HEK293T (cell line): ENCODE measurements around the gene CCDC57.
"Not testable (repeated sequence)": the region's sequence is repeated elsewhere in the genome, so short reads cannot be mapped to it uniquely, and the experiment has no call there.

ENCODE experiments used
- CTCF ChIA-PET: fragments of 350-600 bp; formaldehyde crosslinking; extraction: SDS; loops from one replicate; lab custom pipeline; 2021; ENCODE audit warnings: antibody characterized with exemption, inconsistent platforms; lab: Yijun Ruan, JAX
- POLR2A ChIA-PET: fragments of 350-600 bp; formaldehyde crosslinking; extraction: SDS; loops from one replicate; lab custom pipeline; 2020; ENCODE audit warnings: antibody characterized with exemption, inconsistent platforms; lab: Yijun Ruan, JAX
- DNase-seq: peaks from one replicate; pipeline ENCODE4 v3.0.0; 2012; ENCODE audit warnings: mixed read lengths; ENCODE audit errors: extremely low spot score
- ARNT ChIP-seq: fragments of 450-650 bp; IDR thresholded peaks from 2 replicates; pipeline ENCODE4 v1.6.1; 2017; ENCODE audit warnings: mild to moderate bottlenecking
- BHLHE40 ChIP-seq: fragments of 450-650 bp; IDR thresholded peaks from 2 replicates; pipeline ENCODE4 v1.6.1; 2016; ENCODE audit warnings: mild to moderate bottlenecking, moderate library complexity, borderline replicate concordance
- CTBP1 ChIP-seq: fragments of 450-650 bp; IDR thresholded peaks from 2 replicates; pipeline ENCODE4 v1.6.1; 2016; ENCODE audit warnings: borderline replicate concordance
- ELF4 ChIP-seq: fragments of 450-650 bp; IDR thresholded peaks from 2 replicates; pipeline ENCODE4 v1.6.1; 2017; ENCODE audit warnings: antibody characterized with exemption
- FOXA1 ChIP-seq: fragments of 450-650 bp; IDR thresholded peaks from 2 replicates; pipeline ENCODE4 v1.6.1; 2016; ENCODE audit warnings: mild to moderate bottlenecking
- FOXK2 ChIP-seq: fragments of 450-650 bp; IDR thresholded peaks from 2 replicates; pipeline ENCODE4 v1.6.1; 2016; ENCODE audit warnings: mild to moderate bottlenecking
- FOXM1 ChIP-seq: fragments of 450-650 bp; IDR thresholded peaks from 2 replicates; pipeline ENCODE4 v1.6.1; 2017; ENCODE audit warnings: mild to moderate bottlenecking, borderline replicate concordance
- HDGF ChIP-seq: fragments of 450-650 bp; IDR thresholded peaks from 2 replicates; pipeline ENCODE4 v1.6.1; 2017; ENCODE audit warnings: antibody characterized with exemption, borderline replicate concordance
- L3MBTL2 ChIP-seq: fragments of 450-650 bp; conservative IDR thresholded peaks from 2 replicates; pipeline ENCODE4 v1.6.1; 2016; ENCODE audit warnings: mild to moderate bottlenecking
- LEF1 ChIP-seq: fragments of 450-650 bp; IDR thresholded peaks from 2 replicates; pipeline ENCODE4 v1.6.1; 2017; ENCODE audit warnings: mild to moderate bottlenecking, borderline replicate concordance
- NFRKB ChIP-seq: fragments of 450-650 bp; IDR thresholded peaks from 2 replicates; pipeline ENCODE4 v1.6.1; 2016; ENCODE audit warnings: mild to moderate bottlenecking, moderate library complexity
- SP1 ChIP-seq: fragments of 450-650 bp; IDR thresholded peaks from 2 replicates; pipeline ENCODE4 v1.6.1; 2017
- TARDBP ChIP-seq: fragments of 450-650 bp; IDR thresholded peaks from 2 replicates; pipeline ENCODE4 v1.6.1; 2016
- ZNF384 ChIP-seq: fragments of 450-650 bp; IDR thresholded peaks from 2 replicates; pipeline ENCODE4 v1.6.1; 2016
- TF ChIP-seq, protein P1 (sequence below): fragments of 450-650 bp; IDR thresholded peaks from 2 replicates; pipeline ENCODE4 v1.6.1; 2016

CCDC57 gene

DNA sequence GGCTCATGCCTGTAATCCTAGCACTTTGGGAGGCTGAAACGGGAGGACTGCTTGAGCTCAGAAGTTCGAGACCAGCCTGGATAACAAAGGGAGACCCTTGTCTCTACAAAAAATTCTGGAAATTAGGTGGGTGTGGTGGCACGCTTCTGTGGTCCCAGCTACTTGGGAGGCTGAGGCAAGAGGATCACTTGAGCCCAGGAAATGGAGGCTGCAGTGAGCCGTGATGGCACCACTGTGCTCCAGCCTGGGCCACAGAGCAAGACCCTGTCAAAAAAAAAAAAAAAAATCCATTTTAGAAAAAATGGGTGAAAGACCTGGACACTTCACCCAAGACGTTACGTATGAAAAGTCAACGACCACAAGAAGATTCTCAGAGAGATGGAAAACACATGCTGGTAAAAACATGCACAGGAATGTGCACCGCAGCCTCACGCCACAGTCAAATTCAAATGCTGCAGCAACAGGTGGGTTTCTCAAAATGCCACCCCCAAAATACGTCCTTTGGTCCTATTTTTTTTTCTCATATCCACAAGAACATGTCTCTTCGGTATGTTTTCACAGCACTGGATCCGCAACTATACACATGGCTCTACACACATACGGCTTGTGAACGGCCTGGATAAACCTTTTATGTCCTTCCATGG is 43.7 kb upstream of the CCDC57 start:
- ChIA-PET POLR2A (no interaction called here), CTCF (interaction anchor here (1.3 kb wide), 1 partner anchor 20 kb away, joined by 3 read pairs; no protein-coding TSS in a partner anchor)
- DNase-seq, result no peak
- TF ChIP-seq BHLHE40 (no peak), CTBP1 (no peak), FOXA1 (no peak), NFRKB (no peak), FOXK2 (no peak), SP1 (no peak), L3MBTL2 (no peak)
- TF ChIP-seq, protein P1, sequence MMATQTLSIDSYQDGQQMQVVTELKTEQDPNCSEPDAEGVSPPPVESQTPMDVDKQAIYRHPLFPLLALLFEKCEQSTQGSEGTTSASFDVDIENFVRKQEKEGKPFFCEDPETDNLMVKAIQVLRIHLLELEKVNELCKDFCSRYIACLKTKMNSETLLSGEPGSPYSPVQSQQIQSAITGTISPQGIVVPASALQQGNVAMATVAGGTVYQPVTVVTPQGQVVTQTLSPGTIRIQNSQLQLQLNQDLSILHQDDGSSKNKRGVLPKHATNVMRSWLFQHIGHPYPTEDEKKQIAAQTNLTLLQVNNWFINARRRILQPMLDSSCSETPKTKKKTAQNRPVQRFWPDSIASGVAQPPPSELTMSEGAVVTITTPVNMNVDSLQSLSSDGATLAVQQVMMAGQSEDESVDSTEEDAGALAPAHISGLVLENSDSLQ, result no peak

DNA sequence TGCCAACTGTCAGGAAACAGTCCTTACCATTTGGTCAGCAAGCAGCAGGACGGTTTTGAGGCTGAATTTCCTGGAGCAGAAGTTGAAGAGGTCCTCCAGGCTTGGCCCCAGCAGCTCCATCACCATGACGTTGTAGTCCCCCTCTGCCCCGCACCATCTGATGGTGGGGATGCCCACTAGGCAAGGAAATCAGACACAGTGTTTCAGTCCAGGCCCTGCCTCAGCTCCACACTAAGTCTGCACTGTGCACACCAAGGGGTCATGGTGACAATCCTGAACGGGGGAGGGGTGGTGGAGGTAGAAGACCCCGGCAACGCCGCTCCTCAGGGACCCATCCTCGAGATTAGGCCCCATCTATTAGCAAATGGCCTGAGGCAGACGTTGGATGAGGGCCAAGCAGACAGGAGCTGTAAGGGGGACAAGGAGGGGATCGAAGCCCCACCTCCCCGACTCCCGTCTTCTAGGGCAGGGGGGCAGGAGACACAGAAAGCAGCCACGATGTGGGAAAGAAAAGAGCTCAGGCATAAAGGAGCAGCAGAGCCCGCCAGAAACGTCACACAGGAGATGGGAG is 42.8 kb upstream of the CCDC57 start:
- CTCF ChIA-PET, result interaction anchor here (1.3 kb wide), 1 partner anchor 19 kb away, joined by 3 read pairs; no protein-coding TSS in a partner anchor
- POLR2A ChIA-PET, result interaction anchor here (0.6 kb wide), 1 partner anchor 19 kb away, joined by 3 read pairs; no protein-coding TSS in a partner anchor

DNA sequence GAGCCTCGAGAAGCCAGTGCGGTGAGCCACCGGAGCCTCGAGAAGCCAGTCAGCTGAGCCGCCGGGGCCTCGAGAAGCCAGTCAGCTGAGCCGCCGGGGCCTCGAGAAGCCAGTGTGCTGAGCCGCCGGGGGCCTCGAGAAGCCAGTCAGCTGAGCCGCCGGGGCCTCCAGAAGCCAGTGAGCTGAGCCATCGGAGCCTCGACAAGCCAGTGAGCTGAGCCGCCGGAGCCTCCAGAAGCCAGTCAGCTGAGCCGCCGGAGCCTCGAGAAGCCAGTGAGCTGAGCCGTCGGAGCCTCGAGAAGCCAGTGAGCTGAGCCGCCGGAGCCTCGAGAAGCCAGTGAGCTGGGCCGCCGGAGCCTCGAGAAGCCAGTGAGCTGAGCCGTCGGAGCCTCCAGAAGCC is 42.1 kb upstream of the CCDC57 start:
- CTCF ChIA-PET, DNase-seq: not testable (repeated sequence)
- POLR2A ChIA-PET, result interaction anchor here (0.6 kb wide), 1 partner anchor 19 kb away, joined by 3 read pairs; no protein-coding TSS in a partner anchor

More for the DNA sequence above, 42.8 kb upstream of the CCDC57 start:
- no peak for TF ChIP-seq L3MBTL2
- no peak for TF ChIP-seq ELF4
- no peak for TF ChIP-seq HDGF
- no peak for TF ChIP-seq SP1
- TF ChIP-seq TARDBP, result no peak
- TF ChIP-seq, protein P1, result no peak
- TF ChIP-seq FOXA1, result no peak
- TF ChIP-seq BHLHE40, result no peak
- TF ChIP-seq ARNT, result no peak
- TF ChIP-seq ZNF384, result no peak
- no peak for TF ChIP-seq CTBP1
- TF ChIP-seq FOXK2, result no peak
- no peak for TF ChIP-seq LEF1
- DNase-seq, result no peak

DNA sequence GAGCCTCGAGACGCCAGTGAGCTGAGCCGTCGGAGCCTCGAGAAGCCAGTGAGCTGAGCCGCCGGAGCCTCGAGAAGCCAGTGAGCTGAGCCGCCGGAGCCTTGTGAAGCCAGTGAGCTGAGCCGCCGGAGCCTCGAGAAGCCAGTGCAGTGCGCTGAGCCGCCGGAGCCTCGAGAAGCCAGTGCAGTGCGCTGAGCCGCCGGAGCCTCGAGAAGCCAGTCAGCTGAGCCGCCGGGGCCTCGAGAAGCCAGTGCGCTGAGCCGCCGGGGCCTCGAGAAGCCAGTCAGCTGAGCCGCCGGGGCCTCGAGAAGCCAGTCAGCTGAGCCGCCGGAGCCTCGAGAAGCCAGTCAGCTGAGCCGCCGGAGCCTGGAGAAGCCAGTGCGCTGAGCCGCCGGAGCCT is 41.5 kb upstream of the CCDC57 start:
- POLR2A ChIA-PET, DNase-seq, CTCF ChIA-PET: not testable (repeated sequence)

DNA sequence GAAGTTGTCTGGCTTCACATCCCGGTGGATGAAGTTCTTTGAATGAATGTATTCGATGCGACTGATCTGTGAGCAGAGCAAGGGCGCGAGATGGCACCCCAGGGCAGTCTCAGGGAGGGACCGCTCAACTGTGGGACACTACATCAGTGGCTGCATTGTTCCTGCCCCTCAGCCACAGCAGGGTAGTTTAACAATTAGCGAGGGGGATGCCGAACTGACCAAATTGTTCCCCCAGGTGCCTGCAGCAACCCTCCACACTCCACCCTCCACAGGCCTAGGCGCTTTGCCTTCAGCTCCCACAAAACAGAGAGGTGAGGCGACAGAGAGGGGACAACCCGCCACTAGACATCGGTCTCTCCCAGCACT is 40.5 kb upstream of the CCDC57 start:
- POLR2A ChIA-PET, result no interaction called here

DNA sequence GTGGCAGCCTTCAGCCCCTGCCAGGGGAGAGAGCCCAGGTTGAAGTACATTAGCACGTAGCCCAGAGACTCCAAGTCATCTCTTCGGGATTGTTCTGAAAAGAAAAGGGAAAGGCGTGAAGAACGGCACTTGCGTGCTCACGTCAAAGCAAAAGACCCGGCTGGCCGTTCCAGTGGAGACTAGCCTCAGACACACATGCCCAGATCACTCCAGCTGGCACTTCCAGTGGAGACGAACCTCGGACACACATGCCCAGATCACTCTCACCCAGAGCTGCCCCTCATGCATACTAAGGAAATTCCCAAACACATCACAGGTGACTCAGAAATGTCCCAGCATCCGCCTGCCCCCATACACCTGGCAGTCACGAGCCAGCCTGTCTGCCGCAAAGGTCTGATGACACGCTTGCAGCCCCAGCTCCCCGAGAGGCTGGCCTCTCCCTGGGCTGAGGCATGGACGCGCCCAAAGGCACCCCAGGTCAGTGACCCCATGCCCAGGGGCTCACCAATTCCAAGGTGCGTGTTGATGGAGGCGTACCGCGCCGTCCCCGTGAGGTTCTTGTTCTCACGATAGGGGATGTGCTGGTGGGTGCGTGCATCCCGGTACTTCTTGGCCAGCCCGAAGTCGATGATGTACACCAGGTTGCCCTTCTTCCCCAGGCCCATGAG is 40.0 kb upstream of the CCDC57 start:
- POLR2A ChIA-PET, result no interaction called here
- CTCF ChIA-PET, result no interaction called here
- no peak for TF ChIP-seq ARNT
- TF ChIP-seq FOXK2, result no peak
- no peak for DNase-seq

More for the DNA sequence above, 40.5 kb upstream of the CCDC57 start:
- no peak for DNase-seq
- CTCF ChIA-PET, result no interaction called here
- TF ChIP-seq BHLHE40 (no peak), NFRKB (no peak), SP1 (no peak), ZNF384 (no peak), TARDBP (no peak)

DNA sequence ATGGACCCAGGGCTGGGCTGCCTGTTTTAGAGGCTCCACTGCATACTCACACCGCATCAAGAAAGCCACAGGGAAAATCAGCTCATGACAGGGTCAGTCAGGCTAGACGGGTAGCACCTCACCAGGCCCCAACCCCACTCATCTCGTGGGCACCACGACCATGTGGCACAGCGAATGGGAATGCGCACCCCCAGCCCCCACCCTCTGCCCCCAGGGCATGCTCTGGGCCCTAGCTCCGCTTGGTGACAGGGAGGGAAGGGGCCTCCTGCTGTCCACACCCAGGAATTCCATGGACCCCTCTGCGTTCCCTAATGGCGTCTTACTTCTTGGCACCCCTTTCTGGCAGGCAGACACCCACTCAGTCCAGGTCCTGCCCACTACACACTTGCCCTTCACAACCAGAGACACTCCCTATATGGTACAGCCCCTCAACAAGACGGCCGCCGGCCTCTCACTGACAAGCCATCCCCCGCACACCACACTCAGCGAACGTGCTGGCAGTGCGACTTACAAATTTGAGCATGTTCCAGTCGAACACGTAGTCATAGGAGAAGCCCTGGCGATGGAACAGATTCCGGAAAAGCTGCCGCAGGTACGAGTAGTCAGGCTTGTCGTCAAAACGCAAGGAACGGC is 38.3 kb upstream of the CCDC57 start:
- TF ChIP-seq, protein P1, result no peak
- no peak for TF ChIP-seq HDGF
- TF ChIP-seq L3MBTL2, result no peak
- no peak for TF ChIP-seq LEF1
- TF ChIP-seq TARDBP, result no peak
- no peak for TF ChIP-seq FOXM1
- no peak for TF ChIP-seq CTBP1
- TF ChIP-seq ZNF384, result no peak
- no peak for TF ChIP-seq SP1
- no peak for TF ChIP-seq FOXK2
- ChIA-PET POLR2A (interaction anchor here (0.5 to 1.1 kb wide), 2 partner anchors 11 to 18 kb away, joined by 3 to 4 read pairs; no protein-coding TSS in a partner anchor), CTCF (no interaction called here)
- DNase-seq, result no peak
